RWPE1 (cell line): ENCODE measurements around the gene UNC13D.
"Not testable (repeated sequence)": the region's sequence is repeated elsewhere in the genome, so short reads cannot be mapped to it uniquely, and the experiment has no call there.

Source experiments
- CTCF ChIA-PET: fragments of 350-600 bp; sonication (Branson Sonifier 250); formaldehyde crosslinking; extraction: SDS; loops from one replicate; lab custom pipeline; 2021; lab: Yijun Ruan, JAX
- POLR2A ChIA-PET: fragments of 400-600 bp; formaldehyde crosslinking; extraction: SDS; loops from one replicate; lab custom pipeline; 2020; ENCODE audit warnings: antibody characterized with exemption; ENCODE audit not compliant: low non-redundant PET; lab: Yijun Ruan, JAX
- DNase-seq: peaks from one replicate; pipeline ENCODE4 v3.0.0; 2012; ENCODE audit warnings: low spot score
- H3K27ac ChIP-seq: fragments of 450-650 bp; 2 replicates; pipeline ENCODE4 v1.5.1; 2017
- TF ChIP-seq, protein P1 (sequence below): fragments of 450-650 bp; conservative IDR thresholded peaks from 2 replicates; pipeline ENCODE4 v1.5.1; 2017; ENCODE audit warnings: low read depth, mild to moderate bottlenecking

Gene UNC13D

DNA sequence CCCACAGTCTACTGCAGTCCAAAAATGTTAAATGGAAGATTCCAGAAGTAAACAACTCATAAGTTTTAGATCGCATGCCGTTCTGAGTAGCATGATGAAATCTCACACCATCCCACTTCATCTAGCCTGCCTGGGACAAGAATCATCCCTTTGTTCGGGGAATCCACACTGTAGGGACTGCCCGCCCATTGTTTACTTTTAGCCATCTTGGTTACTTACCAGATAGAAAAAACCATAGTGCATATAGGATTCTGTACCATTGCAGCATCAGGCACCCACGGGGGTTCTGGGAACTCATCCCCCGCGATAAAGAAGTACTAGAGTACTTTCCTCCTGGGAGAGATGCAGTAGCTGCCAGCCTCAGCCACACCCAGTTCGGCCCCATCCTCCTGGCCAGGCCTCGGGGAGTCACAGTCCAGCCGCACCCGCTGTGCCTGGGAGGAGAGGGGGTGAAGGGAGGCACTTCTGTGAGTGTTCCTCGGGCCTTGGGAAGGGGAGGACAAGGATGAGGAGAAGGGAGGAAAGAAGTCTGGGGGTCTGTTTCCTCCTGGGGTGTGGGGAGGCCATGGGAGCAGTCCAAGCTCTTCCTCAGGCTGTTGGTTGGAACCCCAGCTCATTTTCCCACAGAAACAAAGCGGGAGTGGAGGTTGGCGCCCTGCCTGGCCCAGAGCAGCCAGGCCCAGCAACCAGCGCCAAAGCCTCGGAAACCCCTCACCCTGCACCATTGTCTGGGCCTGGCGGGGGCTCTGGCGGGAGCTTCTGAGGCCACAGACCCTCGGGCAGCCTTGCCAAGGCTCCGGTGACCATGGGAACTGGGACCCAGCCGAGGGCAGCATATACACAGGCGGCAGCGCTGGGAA lies 25.3 kb upstream of the UNC13D start:
- POLR2A ChIA-PET = interaction anchor here (0.6 to 1.0 kb wide), 2 partner anchors 14 to 35 kb away, joined by 3 read pairs; partner anchors contain the start of gene WBP2
- TF ChIP-seq, protein P1, sequence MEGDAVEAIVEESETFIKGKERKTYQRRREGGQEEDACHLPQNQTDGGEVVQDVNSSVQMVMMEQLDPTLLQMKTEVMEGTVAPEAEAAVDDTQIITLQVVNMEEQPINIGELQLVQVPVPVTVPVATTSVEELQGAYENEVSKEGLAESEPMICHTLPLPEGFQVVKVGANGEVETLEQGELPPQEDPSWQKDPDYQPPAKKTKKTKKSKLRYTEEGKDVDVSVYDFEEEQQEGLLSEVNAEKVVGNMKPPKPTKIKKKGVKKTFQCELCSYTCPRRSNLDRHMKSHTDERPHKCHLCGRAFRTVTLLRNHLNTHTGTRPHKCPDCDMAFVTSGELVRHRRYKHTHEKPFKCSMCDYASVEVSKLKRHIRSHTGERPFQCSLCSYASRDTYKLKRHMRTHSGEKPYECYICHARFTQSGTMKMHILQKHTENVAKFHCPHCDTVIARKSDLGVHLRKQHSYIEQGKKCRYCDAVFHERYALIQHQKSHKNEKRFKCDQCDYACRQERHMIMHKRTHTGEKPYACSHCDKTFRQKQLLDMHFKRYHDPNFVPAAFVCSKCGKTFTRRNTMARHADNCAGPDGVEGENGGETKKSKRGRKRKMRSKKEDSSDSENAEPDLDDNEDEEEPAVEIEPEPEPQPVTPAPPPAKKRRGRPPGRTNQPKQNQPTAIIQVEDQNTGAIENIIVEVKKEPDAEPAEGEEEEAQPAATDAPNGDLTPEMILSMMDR = no peak
- CTCF ChIA-PET = interaction anchor here (0.6 kb wide), 1 partner anchor 10 kb away, joined by 3 read pairs; no protein-coding TSS in a partner anchor
- no peak for DNase-seq
- peak overlapping the region; percentile 98 for H3K27ac ChIP-seq

DNA sequence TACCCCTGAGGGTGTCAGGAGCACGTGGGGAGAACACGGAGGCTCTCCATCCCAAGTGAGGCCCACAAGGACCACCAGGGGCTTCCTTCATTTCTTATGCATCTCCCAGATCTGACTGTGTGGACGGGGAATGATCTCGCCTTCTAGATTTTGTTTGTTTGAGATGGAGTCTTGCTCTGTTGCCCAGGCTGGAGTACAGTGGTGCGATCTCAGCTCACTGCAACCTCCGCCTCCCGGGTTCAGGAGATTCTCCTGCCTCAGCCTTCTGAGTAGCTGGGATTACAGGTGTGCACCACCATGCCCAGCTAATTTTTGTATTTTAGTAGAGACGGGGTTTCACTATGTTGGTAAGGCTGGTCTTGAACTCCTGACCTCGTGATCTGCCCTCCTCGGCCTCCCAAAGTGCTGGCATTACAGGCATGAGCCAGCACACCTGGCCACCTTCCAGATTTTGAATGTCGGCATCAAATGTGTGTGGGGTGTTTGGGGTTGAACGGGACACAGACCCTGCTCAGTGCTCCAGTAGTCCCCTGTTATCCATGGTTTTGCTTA lies 24.6 kb upstream of the UNC13D start:
- peak overlapping the region; percentile 98 for H3K27ac ChIP-seq
- CTCF ChIA-PET, DNase-seq, POLR2A ChIA-PET: not testable (repeated sequence)

DNA sequence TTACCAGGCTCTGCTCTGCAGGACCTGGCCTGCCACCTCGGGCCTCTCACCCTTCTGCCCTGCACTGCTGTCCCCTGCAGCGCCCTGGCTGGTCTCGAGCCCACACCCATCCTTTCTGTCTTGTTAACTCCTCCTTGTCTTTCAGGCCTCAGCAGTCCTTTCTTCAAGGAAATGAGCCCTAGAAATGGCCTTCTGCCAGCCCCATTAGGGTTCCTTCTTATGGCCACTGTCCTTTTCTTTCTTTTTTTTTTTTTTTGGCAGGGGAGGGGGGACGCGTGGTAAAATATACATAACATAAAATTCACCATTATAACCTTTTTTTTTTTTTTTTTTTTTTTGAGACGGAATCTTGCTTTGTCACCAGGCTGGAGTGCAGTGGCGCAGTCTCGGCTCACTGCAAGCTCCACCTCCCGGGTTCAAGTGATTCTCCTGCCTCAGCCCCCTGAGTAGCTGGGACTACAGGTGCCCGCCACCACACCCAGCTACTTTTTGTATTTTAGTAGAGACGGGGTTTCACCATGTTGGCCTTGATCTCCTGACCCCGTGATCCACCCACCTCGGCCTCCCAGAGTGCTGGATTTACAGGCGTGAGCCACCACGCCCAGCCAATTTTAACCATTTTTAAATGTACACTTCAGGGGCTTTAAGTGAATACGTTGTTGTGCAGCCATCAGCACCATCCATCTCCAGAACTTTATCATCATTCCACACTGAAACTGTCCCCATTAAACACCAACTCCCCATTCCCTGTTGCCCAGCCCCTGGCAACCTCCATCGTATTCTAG lies 21.4 kb upstream of the UNC13D start:
- peak overlapping the region; percentile 83 for H3K27ac ChIP-seq
- CTCF ChIA-PET = interaction anchor here (0.6 kb wide), 1 partner anchor 834 kb away, joined by 4 read pairs; no protein-coding TSS in a partner anchor
- POLR2A ChIA-PET, DNase-seq: not testable (repeated sequence)

DNA sequence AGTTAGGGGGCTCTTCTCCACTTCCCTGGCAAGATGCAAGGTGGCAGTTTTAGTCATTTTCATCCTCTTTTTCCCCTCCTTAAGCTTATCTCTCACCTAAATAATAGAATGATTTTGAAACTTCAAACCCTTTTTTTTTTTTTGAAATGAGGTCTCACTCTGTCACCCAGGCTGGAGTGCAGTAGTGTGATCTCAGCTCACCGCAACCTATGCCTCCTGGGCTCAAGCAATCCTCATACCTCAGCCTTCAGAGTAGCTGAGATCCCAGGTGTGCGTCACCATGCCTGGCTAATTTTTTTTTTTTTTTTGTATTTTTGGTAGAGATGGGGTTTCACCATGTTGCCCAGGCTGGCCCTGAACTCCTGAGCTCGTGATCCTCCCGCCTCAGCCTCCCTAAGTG lies 20.7 kb upstream of the UNC13D start:
- H3K27ac ChIP-seq = peak overlapping the region; percentile 83
- ChIA-PET POLR2A (interaction anchor here (0.6 kb wide), 1 partner anchor 22 kb away, joined by 3 read pairs; no protein-coding TSS in a partner anchor), CTCF (interaction anchor here (0.6 kb wide), 2 partner anchors 16 to 835 kb away, joined by 4 read pairs; no protein-coding TSS in a partner anchor)
- DNase-seq = not testable (repeated sequence)

DNA sequence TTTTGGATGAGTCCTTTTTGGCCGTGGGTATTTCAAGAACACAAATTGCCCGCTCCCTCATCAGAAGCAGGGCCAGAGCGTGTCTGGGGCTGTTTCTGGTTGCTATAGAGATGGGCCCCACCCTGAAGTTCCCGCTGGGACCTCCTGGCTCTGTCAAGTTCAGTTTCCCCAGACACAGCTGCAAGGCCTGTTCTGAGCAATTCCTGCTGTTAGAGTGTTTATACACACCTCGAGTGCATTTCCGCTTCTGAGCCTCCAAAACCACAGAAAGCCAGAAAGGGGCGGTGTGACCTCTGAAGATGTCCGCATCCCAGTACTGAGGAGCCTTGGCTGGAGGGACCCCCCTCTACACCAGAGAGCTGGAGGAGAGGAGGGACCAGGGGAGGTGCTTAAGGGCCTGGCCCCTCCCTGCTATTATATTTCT lies 20.3 kb upstream of the UNC13D start:
- no peak for DNase-seq
- TF ChIP-seq, protein P1 = no peak
- CTCF ChIA-PET = interaction anchor here (0.6 kb wide), 1 partner anchor 15 kb away, joined by 4 read pairs; no protein-coding TSS in a partner anchor
- POLR2A ChIA-PET = interaction anchor here (0.6 kb wide), 1 partner anchor 22 kb away, joined by 3 read pairs; no protein-coding TSS in a partner anchor
- H3K27ac ChIP-seq = peak overlapping the region; percentile 83

DNA sequence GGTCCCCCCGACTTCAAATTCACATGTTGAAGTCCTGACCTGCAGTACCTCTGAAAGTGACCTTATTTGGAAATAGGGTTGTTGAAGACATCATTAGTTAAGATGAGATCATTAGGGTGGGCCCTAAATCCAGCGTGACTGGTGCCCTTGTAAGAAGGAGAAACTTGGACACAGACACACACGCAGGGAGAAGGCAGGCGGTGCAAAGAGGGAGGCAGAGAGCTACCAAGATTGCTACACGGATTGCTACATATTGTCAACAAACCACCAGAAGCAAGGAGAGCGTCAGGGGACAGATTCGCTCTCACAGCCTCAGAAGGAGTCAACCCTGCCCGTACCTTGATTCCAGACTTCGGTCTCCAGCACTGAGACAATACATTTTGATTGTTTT lies 17.7 kb upstream of the UNC13D start:
- TF ChIP-seq, protein P1 = no peak
- CTCF ChIA-PET = interaction anchor here (0.5 to 1.2 kb wide), 4 partner anchors 11 to 22 kb away, joined by 3 to 4 read pairs (median 4); no protein-coding TSS in a partner anchor
- DNase-seq = no peak
- H3K27ac ChIP-seq = peak overlapping the region; percentile 83
- POLR2A ChIA-PET = interaction anchor here (0.5 kb wide), 1 partner anchor 47 kb away, joined by 5 read pairs; no protein-coding TSS in a partner anchor

DNA sequence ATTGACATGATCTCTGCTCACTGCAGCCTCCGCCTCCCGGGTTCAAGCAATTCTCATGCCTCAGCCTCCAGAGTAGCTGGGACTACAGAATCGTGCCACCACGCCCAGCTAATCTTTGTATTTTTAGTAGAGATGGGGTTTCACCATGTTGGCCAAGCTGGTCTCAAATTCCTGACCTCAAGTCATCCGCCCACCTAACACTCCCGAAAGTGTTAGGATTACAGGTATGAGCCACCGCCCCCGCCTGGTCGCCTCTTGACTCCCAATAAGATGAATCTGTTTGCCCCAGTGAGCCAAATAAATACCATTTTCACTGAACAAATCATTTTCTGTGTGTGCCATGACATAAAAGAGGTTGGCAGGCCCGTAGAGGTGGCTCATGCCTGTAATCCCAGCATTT lies 15.2 kb upstream of the UNC13D start:
- DNase-seq, POLR2A ChIA-PET: not testable (repeated sequence)
- CTCF ChIA-PET = interaction anchor here (0.8 kb wide), 1 partner anchor 19 kb away, joined by 4 read pairs; the partner anchor contains the start of gene TRIM47
- peak overlapping the region; percentile 92 for H3K27ac ChIP-seq
